LNCaP clone FGC (cell line): ENCODE results near the gene KRT28.

ENCODE experiments used
- DNase-seq: peaks from one replicate; pipeline ENCODE4 v3.0.0-alpha.2; 2011; ENCODE audit warnings: low read depth
- H3K4me3 ChIP-seq: 2 replicates; pipeline ENCODE4 v1.5.1; 2011; ENCODE audit warnings: mild to moderate bottlenecking, low read depth, low read length, control low read depth
- CTCF ChIP-seq: IDR thresholded peaks from 2 replicates; pipeline ENCODE4 v1.5.1; 2012; ENCODE audit warnings: mild to moderate bottlenecking; ENCODE audit not compliant: control insufficient read depth, insufficient read depth; ENCODE audit errors: extremely low read depth

KRT28 gene

GRCh38 chr17:40799859-40800258, at the start of gene KRT28:
KRT28 (minus strand) TSS chr17:40799959; CDS start chr17:40799893, 66 bp downstream.
- no peak for DNase-seq
- TF ChIP-seq CTCF = no peak
- no peak within 1 kb of the TSS for H3K4me3 ChIP-seq

- H3K4me3 ChIP-seq = no peak overlapping the region
- no peak for DNase-seq
- no peak for TF ChIP-seq CTCF
Measured at GRCh38 chr17:40848583-40849235, 49.0 kb upstream of the KRT28 start.

- TF ChIP-seq CTCF = no peak
- DNase-seq = no peak
- no peak overlapping the region for H3K4me3 ChIP-seq
Measured at GRCh38 chr17:40846515-40847144, 46.9 kb upstream of the KRT28 start.

GRCh38 chr17:40844671-40845107, 44.9 kb upstream of the KRT28 start:
- H3K4me3 ChIP-seq = no peak overlapping the region
- no peak for TF ChIP-seq CTCF
- no peak for DNase-seq

- no peak for DNase-seq
- no peak for TF ChIP-seq CTCF
- H3K4me3 ChIP-seq = no peak overlapping the region
Measured at GRCh38 chr17:40843242-40843641, 43.5 kb upstream of the KRT28 start.

GRCh38 chr17:40841246-40841645, 41.5 kb upstream of the KRT28 start:
- no peak overlapping the region for H3K4me3 ChIP-seq
- no peak for TF ChIP-seq CTCF
- DNase-seq = no peak
